Liver (tissue), 9 donors: ENCODE data around the gene TP73. TPM values are rescaled to one million over a fixed set of nuclear protein-coding genes. Genes with fewer than 3 reads are reported as not detected.

ENCODE experiments used
- DNase-seq: peaks from one replicate; pipeline ENCODE4 v3.0.0-alpha.2; 2017; ENCODE audit warnings: low spot score
- H3K27ac ChIP-seq, 2 donors: one replicate each; pipeline ENCODE4 v1.7.0; 2013; ENCODE audit warnings: inconsistent platforms in 2 of 2, low read length in 2 of 2, control low read depth in 1 of 2, low read depth in 1 of 2, mild to moderate bottlenecking in 1 of 2
- H3K27me3 ChIP-seq, 4 donors: one replicate each; pipeline versions ENCODE4 v1.6.1 to v1.7.0; 2013; ENCODE audit warnings: low read length in 3 of 4, inconsistent platforms in 1 of 4, mild to moderate bottlenecking in 1 of 4, moderate library complexity in 1 of 4; ENCODE audit not compliant: control insufficient read depth in 4 of 4, insufficient read depth in 4 of 4
- H3K36me3 ChIP-seq, 4 donors: one replicate each; pipeline versions ENCODE4 v1.6.1 to v1.7.0; 2013; ENCODE audit warnings: low read length in 3 of 4, mild to moderate bottlenecking in 3 of 4, low read depth in 1 of 4, moderate library complexity in 1 of 4; ENCODE audit not compliant: control insufficient read depth in 4 of 4, insufficient read depth in 3 of 4
- H3K4me1 ChIP-seq, 4 donors: one replicate each; pipeline versions ENCODE4 v1.6.1 to v1.7.0; 2013; ENCODE audit warnings: low read length in 3 of 4, mild to moderate bottlenecking in 3 of 4, moderate library complexity in 1 of 4; ENCODE audit not compliant: control insufficient read depth in 4 of 4, insufficient read depth in 4 of 4
- H3K4me3 ChIP-seq, 3 donors: one replicate each; pipeline versions ENCODE4 v1.6.1 to v1.7.0; 2013; ENCODE audit warnings: low read length in 3 of 3, control low read depth in 1 of 3, low read depth in 1 of 3, mild to moderate bottlenecking in 1 of 3
- H3K9ac ChIP-seq, 2 donors: one replicate each; pipeline ENCODE4 v1.7.0; 2013; ENCODE audit warnings: low read length in 2 of 2, mild to moderate bottlenecking in 2 of 2, moderate library complexity in 2 of 2, control low read depth in 1 of 2, low read depth in 1 of 2
- H3K9me3 ChIP-seq, 4 donors: one replicate each; pipeline versions ENCODE4 v1.6.1 to v1.7.0; 2013; ENCODE audit warnings: low read length in 3 of 4; ENCODE audit not compliant: control insufficient read depth in 4 of 4
- ATF3 ChIP-seq: IDR thresholded peaks from 2 replicates; pipeline ENCODE4 v1.6.1; 2016; ENCODE audit warnings: antibody characterized with exemption
- EGR1 ChIP-seq, 2 donors: IDR thresholded peaks; 2 replicates each; pipeline ENCODE4 v1.6.1; 2016 to 2018; ENCODE audit warnings: antibody characterized with exemption in 2 of 2, low read depth in 2 of 2
- FOXA1 ChIP-seq: IDR thresholded peaks from 2 replicates; pipeline ENCODE4 v1.6.1; 2016; ENCODE audit warnings: antibody characterized with exemption
- FOXA2 ChIP-seq: IDR thresholded peaks from 2 replicates; pipeline ENCODE4 v1.6.1; 2016; ENCODE audit warnings: antibody characterized with exemption
- GABPA ChIP-seq, 2 donors: IDR thresholded peaks in 1 of 2; conservative IDR thresholded peaks in 1 of 2; 2 replicates each; pipeline ENCODE4 v1.6.1; 2016; ENCODE audit warnings: antibody characterized with exemption in 2 of 2, mild to moderate bottlenecking in 1 of 2, moderate library complexity in 1 of 2
- HNF4A ChIP-seq, 2 donors: conservative IDR thresholded peaks; 2 replicates each; pipeline ENCODE4 v1.6.1; 2016; ENCODE audit warnings: antibody characterized with exemption in 2 of 2, mild to moderate bottlenecking in 2 of 2
- HNF4G ChIP-seq: IDR thresholded peaks from 2 replicates; pipeline ENCODE4 v1.6.1; 2016; ENCODE audit warnings: antibody characterized with exemption
- JUND ChIP-seq, 2 donors: IDR thresholded peaks; 2 replicates each; pipeline ENCODE4 v1.6.1; 2016; ENCODE audit warnings: antibody characterized with exemption in 2 of 2
- MAX ChIP-seq: IDR thresholded peaks from 2 replicates; pipeline ENCODE4 v1.6.1; 2016; ENCODE audit warnings: antibody characterized with exemption
- NR2F2 ChIP-seq: IDR thresholded peaks from 2 replicates; pipeline ENCODE4 v1.6.1; 2016; ENCODE audit warnings: antibody characterized with exemption
- RAD21 ChIP-seq, 2 donors: IDR thresholded peaks; 2 replicates each; pipeline ENCODE4 v1.6.1; 2016; ENCODE audit warnings: antibody characterized with exemption in 2 of 2, mild to moderate bottlenecking in 2 of 2
- REST ChIP-seq: IDR thresholded peaks from 2 replicates; pipeline ENCODE4 v1.6.1; 2016; ENCODE audit warnings: antibody characterized with exemption, mild to moderate bottlenecking
- RXRA ChIP-seq, 2 donors: IDR thresholded peaks; 2 replicates each; pipeline ENCODE4 v1.6.1; 2017 to 2018; ENCODE audit warnings: antibody characterized with exemption in 2 of 2, mild to moderate bottlenecking in 1 of 2
- SP1 ChIP-seq: IDR thresholded peaks from 2 replicates; pipeline ENCODE4 v1.6.1; 2018; ENCODE audit warnings: antibody characterized with exemption, mild to moderate bottlenecking
- TAF1 ChIP-seq: conservative IDR thresholded peaks from 2 replicates; pipeline ENCODE4 v1.6.1; 2016; ENCODE audit warnings: antibody characterized with exemption, mild to moderate bottlenecking
- YY1 ChIP-seq: IDR thresholded peaks from 2 replicates; pipeline ENCODE4 v1.6.1; 2016; ENCODE audit warnings: antibody characterized with exemption, mild to moderate bottlenecking
- ZBTB33 ChIP-seq: IDR thresholded peaks from 2 replicates; pipeline ENCODE4 v1.6.1; 2016; ENCODE audit warnings: antibody characterized with exemption
- WGBS: extraction: QIAGEN DNeasy Blood & Tissue Kit; methylation state at CpG from one replicate; pipeline ENCODE4 v1.1.7; 2013; 5-methylcytosine and 5-hydroxymethylcytosine counted together
- polyA plus RNA-seq, 2 donors: library from polyadenylated mRNA; stranded (reverse) in 1 of 2; unstranded in 1 of 2; fragments of 200-250 nt in 1 of 2; fragments of >200 nt in 1 of 2; fragmentation: Nextera tagmentation in 1 of 2; extraction: Ambion mirVana in 1 of 2; gene quantifications; one replicate each; pipeline versions ENCODE4 v1.2.1 to v1.2.3, GENCODE V29; 2013 to 2015
- total RNA-seq, 2 donors: library from RNA; depleted of rRNA; stranded (reverse); fragments of >200 nt; gene quantifications; one replicate each; pipeline ENCODE4 v1.2.3, GENCODE V29; 2014
- donor health status: healthy.
- donor health status: healthy.
- donor health status: healthy.
- donor health status: healthy.
- donor health status: healthy.

TP73 gene
- total and polyA plus RNA-seq, 4 donors, result 0.08 to 0.29 (median 0.18) TPM

GRCh38 chr1:3623441-3624199 is 28.7 kb upstream of the TP73 start (continued):
- no peak for TF ChIP-seq RAD21 (IDR thresholded peaks at IDR 0.05)
- TF ChIP-seq FOXA1, result no peak

- DNase-seq, result peak; percentile 99
Measured at GRCh38 chr1:3624200-3625136, 27.8 kb upstream of the TP73 start, which contains the start of gene TPRG1L. TPRG1L (plus strand) TSS chr1:3625015; CDS start chr1:3625073, 58 bp downstream.

More at GRCh38 chr1:3624200-3625136, 27.8 kb upstream of the TP73 start, which contains the start of gene TPRG1L:
- WGBS, result under 1% methylated on average over 108 of the region's 108 CpGs
- Histone ChIP-seq H3K27me3 (no peaks in the 10 kb centered on the region), H3K27ac (peak within 1 kb of the TSS; percentile 59 to 78), H3K9me3 (no peaks in the 10 kb centered on the region), H3K4me3 (peak within 1 kb of the TSS; percentile 71 to 96 (median 84)), H3K4me1 (peaks cover 9 to 39% (median 33%) of the 10 kb centered on the region in 4 donors), H3K9ac (peak within 1 kb of the TSS; percentile 52 to 60), H3K36me3 (peaks cover 10 to 21% (median 18%) of the 10 kb centered on the region in 4 donors)
- TF ChIP-seq RXRA (IDR thresholded peaks at IDR 0.05) (no peak), JUND (IDR thresholded peaks at IDR 0.05) (no peak), HNF4G (no peak), FOXA2 (peak; percentile 99), GABPA (IDR thresholded peaks at IDR 0.05 in 1 of 2, conservative IDR thresholded peaks at IDR 0.05 in 1 of 2) (peak; percentile 89 to 97), ZBTB33 (no peak), RAD21 (IDR thresholded peaks at IDR 0.05) (no peak), NR2F2 (no peak), MAX (no peak), SP1 (peak; percentile 66), REST (no peak), HNF4A (conservative IDR thresholded peaks at IDR 0.05) (no peak), EGR1 (IDR thresholded peaks at IDR 0.05; ENCODE audit: low read depth in 2 of 2) (no peak), YY1 (no peak), TAF1 (no peak), ATF3 (no peak), FOXA1 (peak; percentile 98)
